Left ventricle myocardium inferior (tissue), 1 donor: ENCODE measurements around the gene SCN1A. TPM values are rescaled to one million over a fixed set of nuclear protein-coding genes. Genes with fewer than 3 reads are reported as not detected.

Source experiments
- DNase-seq: peaks from one replicate; pipeline ENCODE4 v3.0.0-alpha.2; 2020
- H3K27ac ChIP-seq: fragments of 200-600 bp; replicated peaks from 2 replicates; pipeline ENCODE4 v1.8.0; 2021
- H3K27me3 ChIP-seq: fragments of 200-600 bp; 2 replicates; pipeline ENCODE4 v1.8.0; 2021; ENCODE audit warnings: low read depth
- H3K36me3 ChIP-seq: fragments of 200-600 bp; 2 replicates; pipeline ENCODE4 v1.8.0; 2021
- H3K4me1 ChIP-seq: fragments of 200-600 bp; 2 replicates; pipeline ENCODE4 v1.8.0; 2021
- H3K4me3 ChIP-seq: fragments of 200-600 bp; 2 replicates; pipeline ENCODE4 v1.8.0; 2021; ENCODE audit warnings: mild to moderate bottlenecking, moderate library complexity
- H3K9me3 ChIP-seq: fragments of 200-600 bp; replicated peaks from 2 replicates; pipeline ENCODE4 v1.8.0; 2021
- intact Hi-C: fragments of 100-400 bp; cut with micrococcal nuclease; formaldehyde crosslinking; loops from one replicate; pipeline ENCODE4 v1.11.0; 2022
- total RNA-seq: library from RNA; stranded (reverse); fragmentation: NEBNext Ultra II Directional; extraction: Animal tissue kit (Norgen Biotek cat#: 25700); gene quantifications from one replicate; pipeline ENCODE4 v1.2.1, GENCODE V29; 2021
- TF ChIP-seq, protein P1 (sequence below): fragments of 200-600 bp; IDR thresholded peaks from 2 replicates; pipeline ENCODE4 v1.8.0; 2021; ENCODE audit warnings: antibody characterized with exemption, mild to moderate bottlenecking, borderline replicate concordance
- donor health status: DM: no; HTN: yes; CAD: no; lungs with severe emphysema.

SCN1A gene
- total RNA-seq, 1 donor from 2014 or later = 0.63 TPM

- H3K4me3 ChIP-seq = no peak overlapping the region
- H3K9me3 ChIP-seq = no peaks in the 10 kb centered on the region
- H3K27me3 ChIP-seq = peaks cover 4% of the 10 kb centered on the region
- no peaks in the 10 kb centered on the region for H3K36me3 ChIP-seq
- TF ChIP-seq, protein P1, sequence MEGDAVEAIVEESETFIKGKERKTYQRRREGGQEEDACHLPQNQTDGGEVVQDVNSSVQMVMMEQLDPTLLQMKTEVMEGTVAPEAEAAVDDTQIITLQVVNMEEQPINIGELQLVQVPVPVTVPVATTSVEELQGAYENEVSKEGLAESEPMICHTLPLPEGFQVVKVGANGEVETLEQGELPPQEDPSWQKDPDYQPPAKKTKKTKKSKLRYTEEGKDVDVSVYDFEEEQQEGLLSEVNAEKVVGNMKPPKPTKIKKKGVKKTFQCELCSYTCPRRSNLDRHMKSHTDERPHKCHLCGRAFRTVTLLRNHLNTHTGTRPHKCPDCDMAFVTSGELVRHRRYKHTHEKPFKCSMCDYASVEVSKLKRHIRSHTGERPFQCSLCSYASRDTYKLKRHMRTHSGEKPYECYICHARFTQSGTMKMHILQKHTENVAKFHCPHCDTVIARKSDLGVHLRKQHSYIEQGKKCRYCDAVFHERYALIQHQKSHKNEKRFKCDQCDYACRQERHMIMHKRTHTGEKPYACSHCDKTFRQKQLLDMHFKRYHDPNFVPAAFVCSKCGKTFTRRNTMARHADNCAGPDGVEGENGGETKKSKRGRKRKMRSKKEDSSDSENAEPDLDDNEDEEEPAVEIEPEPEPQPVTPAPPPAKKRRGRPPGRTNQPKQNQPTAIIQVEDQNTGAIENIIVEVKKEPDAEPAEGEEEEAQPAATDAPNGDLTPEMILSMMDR = no peak
- no peak overlapping the region for H3K27ac ChIP-seq
- intact Hi-C loops = no loop called here
- no peaks in the 10 kb centered on the region for H3K4me1 ChIP-seq
- DNase-seq = no peak
Observed at GRCh38 chr2:166154685-166155338, 27.0 kb upstream of the SCN1A start.

DNA sequence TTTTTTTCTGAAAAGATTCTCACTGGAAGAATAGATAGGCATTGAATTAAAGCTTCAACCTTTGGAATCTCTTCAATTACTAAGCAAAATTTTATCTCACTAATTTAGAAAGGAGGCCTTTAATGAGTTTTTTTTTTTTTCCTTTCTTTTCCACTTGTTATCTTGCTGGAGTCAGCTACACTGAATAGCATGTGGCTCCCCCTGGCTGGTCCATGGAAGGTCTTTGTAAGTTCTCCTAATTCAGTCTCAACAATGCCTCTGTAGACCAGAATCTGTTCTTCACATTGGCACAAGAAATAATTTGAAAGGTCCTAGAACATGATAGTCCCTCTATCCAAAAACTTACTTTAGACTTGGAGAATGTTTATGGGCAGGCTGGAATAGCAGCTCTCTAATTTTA is 24.2 kb upstream of the SCN1A start:
- no peaks in the 10 kb centered on the region for H3K4me1 ChIP-seq
- intact Hi-C loops = no loop called here
- no peaks in the 10 kb centered on the region for H3K27me3 ChIP-seq
- no peak for DNase-seq
- H3K9me3 ChIP-seq = no peaks in the 10 kb centered on the region
- TF ChIP-seq, protein P1 = no peak
- no peak overlapping the region for H3K27ac ChIP-seq
- no peaks in the 10 kb centered on the region for H3K36me3 ChIP-seq
- no peak overlapping the region for H3K4me3 ChIP-seq

DNA sequence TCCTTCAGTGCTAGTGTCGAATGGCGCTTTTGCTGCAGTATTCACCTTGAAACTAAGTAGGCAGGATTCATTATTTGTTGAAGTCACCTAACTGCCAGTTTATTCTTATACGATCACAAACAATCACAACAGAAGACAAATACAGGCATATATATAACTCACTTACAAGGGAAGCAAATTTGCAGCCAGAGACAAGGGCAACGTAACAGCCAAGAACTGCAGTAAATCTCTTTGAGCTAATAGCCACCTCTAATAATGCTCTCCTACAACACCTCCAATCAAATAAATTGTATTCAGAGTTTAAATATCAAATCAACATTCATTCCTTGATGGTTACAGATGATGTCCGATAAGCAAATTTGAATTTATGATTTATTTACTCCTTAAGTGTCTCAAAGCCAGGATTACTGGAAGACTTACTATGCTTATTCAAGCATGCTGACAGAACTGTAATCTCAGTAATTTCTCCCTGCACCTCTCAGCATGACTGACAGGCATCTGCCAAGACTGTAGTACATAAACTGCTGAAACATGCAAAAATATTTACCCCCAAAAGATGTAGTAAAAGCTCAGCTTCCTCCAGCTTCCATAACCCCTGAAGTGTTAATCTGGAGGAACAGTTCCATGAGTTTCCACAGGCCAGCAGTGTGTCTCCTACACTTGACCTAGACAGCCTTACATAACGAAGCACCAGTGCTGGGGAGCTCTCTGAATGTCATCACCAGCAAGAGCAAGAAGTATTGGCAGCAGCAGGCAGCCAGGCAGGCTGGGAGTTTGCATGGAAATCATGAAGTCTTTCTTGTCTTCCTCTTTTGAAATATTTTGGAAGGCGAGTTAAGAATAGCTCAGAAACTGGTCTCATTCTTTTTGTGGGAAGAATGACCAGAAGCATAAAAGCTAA is 20.9 kb upstream of the SCN1A start:
- TF ChIP-seq, protein P1 = no peak
- no peaks in the 10 kb centered on the region for H3K9me3 ChIP-seq
- DNase-seq = peak; percentile 28
- H3K4me1 ChIP-seq = no peaks in the 10 kb centered on the region
- H3K4me3 ChIP-seq = no peak overlapping the region
- no peaks in the 10 kb centered on the region for H3K36me3 ChIP-seq
- no peaks in the 10 kb centered on the region for H3K27me3 ChIP-seq
- intact Hi-C loops = no loop called here
- H3K27ac ChIP-seq = peak overlapping the region; percentile 24

DNA sequence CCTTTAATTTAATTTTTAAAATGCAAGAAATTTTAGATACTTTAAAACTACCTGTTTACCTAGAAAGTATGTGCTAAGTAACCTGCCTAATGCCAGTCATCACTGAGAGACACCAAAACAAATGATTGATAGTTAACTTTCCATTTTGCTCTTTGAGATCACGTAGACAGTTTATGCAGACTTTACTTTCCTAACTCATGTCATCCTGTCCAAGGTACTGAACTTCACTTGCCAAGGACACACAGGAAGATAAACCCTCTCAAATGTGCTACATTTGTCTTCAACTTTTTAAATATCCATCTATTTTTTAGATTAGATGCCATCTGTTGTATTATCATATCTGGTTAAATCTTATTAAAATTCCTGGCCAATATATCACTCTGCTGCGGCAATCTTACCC is 20.1 kb upstream of the SCN1A start:
- intact Hi-C loops = no loop called here
- Histone ChIP-seq H3K36me3 (no peaks in the 10 kb centered on the region), H3K27me3 (no peaks in the 10 kb centered on the region), H3K4me3 (no peak overlapping the region), H3K27ac (no peak overlapping the region), H3K9me3 (no peaks in the 10 kb centered on the region), H3K4me1 (no peaks in the 10 kb centered on the region)
- DNase-seq = no peak
- TF ChIP-seq, protein P1 = no peak

- H3K27ac ChIP-seq = no peak overlapping the region
- H3K4me3 ChIP-seq = no peak overlapping the region
- no peaks in the 10 kb centered on the region for H3K27me3 ChIP-seq
- no peak for DNase-seq
- intact Hi-C loops = no loop called here
- H3K4me1 ChIP-seq = no peaks in the 10 kb centered on the region
- no peaks in the 10 kb centered on the region for H3K36me3 ChIP-seq
- H3K9me3 ChIP-seq = no peaks in the 10 kb centered on the region
- TF ChIP-seq, protein P1 = no peak
Observed at GRCh38 chr2:166144071-166144470, 16.3 kb upstream of the SCN1A start.
